K562 (cell line): ENCODE measurements around the gene NOL4L. TPM values are rescaled to one million over a fixed set of nuclear protein-coding genes. Genes with fewer than 3 reads are reported as not detected.

Experiments
- ATAC-seq: fragments of 200-7000 bp; cut with Tn5 transposase; 3 replicates; pipeline ENCODE4 v1.9.1; 2020; ENCODE audit warnings: moderate library complexity
- BruUV-seq: library from RNA; stranded (reverse); fragments of 400-500 nt; replicated peaks from 2 replicates; lab custom pipeline; 2021; lab: Mats Ljungman, UMichigan
- CTCF ChIA-PET: fragments of 300-600 bp; formaldehyde crosslinking; extraction: SDS; loops from one replicate; lab custom pipeline; 2021; ENCODE audit warnings: low intra/inter-chr PET ratio; lab: Yijun Ruan, JAX
- POLR2A ChIA-PET: fragments of 300-600, 350-650 bp; sonication (Branson Sonifier 250); formaldehyde crosslinking; extraction: SDS; loops from one replicate; lab custom pipeline; 2021; ENCODE audit warnings: antibody characterized with exemption, inconsistent platforms; lab: Yijun Ruan, JAX
- DNase-seq, 4 experiments: peaks; one replicate each; pipeline versions ENCODE4 v3.0.0 to v3.0.0-alpha.2; 2011 to 2018; ENCODE audit warnings: low spot score in 3 of 4, mixed read lengths in 3 of 4; ENCODE audit errors: extremely low read depth in 1 of 4
- FAIRE-seq: peaks from 2 replicates; lab custom pipeline; 2011; peaks lifted over from hg19 to GRCh38; lab: Jason Lieb, UNC
- H2AFZ ChIP-seq: 2 replicates; pipeline ENCODE4 v1.6.0; 2011; ENCODE audit warnings: low read depth, low read length, control low read depth, inconsistent platforms
- H3K27ac ChIP-seq: fragments of 200-600 bp; 3 replicates; pipeline ENCODE4 v1.8.0; 2011; ENCODE audit warnings: low read depth, mild to moderate bottlenecking, control low read depth, inconsistent platforms, low read length, moderate library complexity, mixed read lengths; ENCODE audit errors: extremely low read depth
- H3K27me3 ChIP-seq, 2 experiments: fragments of 300-600 bp in 1 of 2; 2 replicates in 1 of 2; 3 replicates in 1 of 2; pipeline versions ENCODE4 v1.6.0 to v1.8.0; 2011; ENCODE audit warnings: inconsistent platforms in 2 of 2, low read length in 2 of 2, mild to moderate bottlenecking in 1 of 2, mixed read lengths in 1 of 2, moderate library complexity in 1 of 2; ENCODE audit not compliant: control insufficient read depth in 2 of 2, insufficient read depth in 2 of 2
- H3K36me3 ChIP-seq: fragments of 300-600 bp; 3 replicates; pipeline ENCODE4 v1.8.0; 2011; ENCODE audit warnings: mild to moderate bottlenecking, low read length, inconsistent platforms; ENCODE audit not compliant: control insufficient read depth, insufficient read depth
- H3K4me1 ChIP-seq, 2 experiments: fragments of 200-600 bp in 1 of 2; replicated peaks in 1 of 2; 2 replicates in 1 of 2; 3 replicates in 1 of 2; pipeline versions ENCODE4 v1.5.1 to v1.8.0; 2011; ENCODE audit warnings: inconsistent platforms in 2 of 2, low read length in 2 of 2, mild to moderate bottlenecking in 1 of 2, mixed read lengths in 1 of 2, moderate library complexity in 1 of 2; ENCODE audit not compliant: control insufficient read depth in 2 of 2, insufficient read depth in 2 of 2
- H3K4me2 ChIP-seq: 2 replicates; pipeline ENCODE4 v1.6.1; 2011; ENCODE audit warnings: low read length, control low read depth, inconsistent platforms, mixed read lengths; ENCODE audit not compliant: insufficient read depth
- H3K4me3 ChIP-seq: fragments of 200-600 bp; sonication (generic), shearing (Covaris generic); 2 replicates; pipeline ENCODE4 v1.5.1; 2016; ENCODE audit warnings: control low read depth, inconsistent platforms
- H3K79me2 ChIP-seq: fragments of 200-600 bp; 3 replicates; pipeline ENCODE4 v1.8.0; 2011; ENCODE audit warnings: low read length, inconsistent platforms; ENCODE audit not compliant: control insufficient read depth, insufficient read depth
- H3K9ac ChIP-seq, 2 experiments: 2 replicates each; pipeline versions ENCODE4 v1.6.0 to v1.6.1; 2011; ENCODE audit warnings: low read depth in 2 of 2, low read length in 2 of 2, control low read depth in 1 of 2, inconsistent platforms in 1 of 2, mild to moderate bottlenecking in 1 of 2, mixed read lengths in 1 of 2; ENCODE audit not compliant: insufficient read depth in 1 of 2
- H3K9me1 ChIP-seq: one replicate; pipeline ENCODE4 v1.6.0; 2011; ENCODE audit warnings: inconsistent platforms, mild to moderate bottlenecking, low read length, moderate library complexity; ENCODE audit not compliant: control insufficient read depth, insufficient read depth
- H3K9me3 ChIP-seq: replicated peaks from 2 replicates; pipeline ENCODE4 v1.5.1; 2011; ENCODE audit warnings: low read depth, low read length, inconsistent platforms; ENCODE audit not compliant: control insufficient read depth, insufficient read depth
- H4K20me1 ChIP-seq: replicated peaks from 2 replicates; pipeline ENCODE4 v1.6.1; 2011; ENCODE audit warnings: low read length, inconsistent platforms, mixed read lengths; ENCODE audit not compliant: control insufficient read depth, insufficient read depth
- BCLAF1 ChIP-seq, 2 experiments: fragments of 450-650 bp in 1 of 2; IDR thresholded peaks; 2 replicates each; pipeline ENCODE4 v1.6.1; 2011 to 2017; ENCODE audit warnings: low read depth in 2 of 2, antibody characterized with exemption in 1 of 2, borderline replicate concordance in 1 of 2, low read length in 1 of 2, mild to moderate bottlenecking in 1 of 2, mixed read lengths in 1 of 2; ENCODE audit not compliant: control insufficient read depth in 1 of 2
- CTBP1 ChIP-seq: fragments of 450-650 bp; IDR thresholded peaks from 2 replicates; pipeline ENCODE4 v1.6.1; 2016; ENCODE audit warnings: borderline replicate concordance
- ESRRA ChIP-seq: fragments of 450-650 bp; IDR thresholded peaks from 2 replicates; pipeline ENCODE4 v1.6.1; 2014; ENCODE audit warnings: low read depth, mild to moderate bottlenecking, moderate library complexity, borderline replicate concordance
- HMGXB4 ChIP-seq: sonication (generic); formaldehyde crosslinking; IDR thresholded peaks from 2 replicates; pipeline ENCODE4 v1.8.1; 2023; ENCODE audit warnings: mild to moderate bottlenecking, missing genetic modification reagents
- LARP7 ChIP-seq: fragments of 450-650 bp; IDR thresholded peaks from 2 replicates; pipeline ENCODE4 v1.6.1; 2016
- RCOR1 ChIP-seq, 2 experiments: IDR thresholded peaks; 2 replicates each; pipeline ENCODE4 v1.6.1; 2012; ENCODE audit warnings: low read depth in 2 of 2, low read length in 2 of 2, borderline replicate concordance in 1 of 2, improper control_type of control experiment in 1 of 2
- TRIM25 ChIP-seq: fragments of 450-650 bp; IDR thresholded peaks from 2 replicates; pipeline ENCODE4 v1.7.0; 2016; ENCODE audit warnings: borderline replicate concordance
- WGBS: fragments of 100-300 bp; shearing (Covaris generic); methylation state at CpG from one replicate; pipeline ENCODE4 v1.1.6; 2016; ENCODE audit warnings: low coverage, mixed read lengths; ENCODE audit not compliant: insufficient coverage; ENCODE audit errors: missing lambda C conversion rate; 5-methylcytosine and 5-hydroxymethylcytosine counted together
- in situ Hi-C: fragments of 300-500 bp; cut with MboI; formaldehyde crosslinking; loops from 4 replicates; pipeline ENCODE4 v1.15.0; 2018; ENCODE audit warnings: inconsistent platforms, mixed read lengths
- intact Hi-C: fragments of 100-400 bp; cut with micrococcal nuclease; formaldehyde crosslinking; loops from 2 replicates; pipeline ENCODE4 v1.14.2; 2022
- polyA plus RNA-seq, 8 experiments: library from polyadenylated mRNA; depleted of rRNA in 4 of 8; stranded (reverse) in 5 of 8; unstranded in 3 of 8; fragments of >200 nt; fragmentation: Nextera tagmentation in 2 of 8; fragmentation: Illumina TruSeq in 1 of 8; extraction: Ambion mirVana in 2 of 8; extraction: Trizol in 1 of 8; gene quantifications; 2 replicates each; pipeline versions ENCODE4 v1.2.1 to v1.2.3, GENCODE V29; 2011 to 2014; ENCODE audit warnings: inconsistent platforms in 1 of 8, missing spikeins in 1 of 8
- total RNA-seq, 7 experiments: library from RNA; depleted of rRNA in 6 of 7; stranded (reverse); fragments of >200 nt in 6 of 7; fragmentation: Illumina TruSeq in 2 of 7; extraction: Trizol in 2 of 7; gene quantifications; 2 replicates each; pipeline versions ENCODE4 v1.2.1 to v1.2.3, GENCODE V29; 2011 to 2021; ENCODE audit warnings: low replicate concordance in 1 of 7

NOL4L gene
- total and polyA plus RNA-seq, 9 of the 15 experiments (the other 6 are each of a cell fraction or from before 2014, with no cell fraction given): 5.1 to 36.2 (median 13.6) TPM

DNA sequence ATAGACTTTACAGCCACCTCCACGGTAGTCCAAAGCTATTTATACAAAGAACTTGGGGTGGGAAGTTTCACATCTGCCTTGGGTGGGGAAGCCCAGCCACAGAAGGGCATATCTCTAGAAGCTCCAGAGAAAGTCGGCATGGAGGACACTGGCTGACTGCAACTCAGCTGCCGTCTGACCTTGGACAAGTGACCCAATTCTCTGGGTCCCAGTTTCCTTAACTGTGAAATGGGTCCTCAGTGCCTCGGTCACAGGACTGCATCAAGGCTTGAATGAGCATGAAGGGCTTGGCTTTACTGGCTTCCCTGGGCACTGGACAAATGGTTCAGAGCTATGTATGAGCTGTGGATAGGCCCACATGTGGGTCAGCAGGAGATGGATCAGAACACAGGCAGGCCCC is 58.6 kb downstream of the NOL4L start:
- no peak for FAIRE-seq
- Histone ChIP-seq H3K9me3 (no peaks in the 10 kb centered on the region), H3K27ac (no peak overlapping the region), H3K27me3 (no peaks in the 10 kb centered on the region), H3K4me2 (no peak overlapping the region), H3K4me1 (peaks cover 13 to 47% of the 10 kb centered on the region in 2 experiments; a peak in 4 of 5 replicates), H4K20me1 (no peaks in the 10 kb centered on the region; the same call in 1 of the 2 replicates), H3K9ac (peak overlapping the region in 1 of 2 experiments; percentile 31; a peak in 1 of 4 replicates), H3K4me3 (no peak overlapping the region), H3K79me2 (peaks cover 13% of the 10 kb centered on the region), H2AFZ (no peak overlapping the region), H3K36me3 (peaks cover 57% of the 10 kb centered on the region; the same call in 1 of the 3 replicates), H3K9me1 (peaks cover 3% of the 10 kb centered on the region)
- TF ChIP-seq CTBP1: no peak
- peak; percentile 90 for TF ChIP-seq ESRRA
- CTCF ChIA-PET: interaction anchor here (1.2 kb wide), 1 partner anchor 123 kb away, joined by 3 read pairs; no protein-coding TSS in a partner anchor
- in situ Hi-C loops (no loop called here), intact Hi-C loops (no loop called here)
- WGBS: 77% methylated on average over 4 of the region's 4 CpGs
- POLR2A ChIA-PET: interaction anchor here (0.7 to 1.1 kb wide), 3 partner anchors 11 to 287 kb away, joined by 3 read pairs; no protein-coding TSS in a partner anchor
- ATAC-seq: no peak
- BruUV-seq: no TSS peak
- no peak for DNase-seq

DNA sequence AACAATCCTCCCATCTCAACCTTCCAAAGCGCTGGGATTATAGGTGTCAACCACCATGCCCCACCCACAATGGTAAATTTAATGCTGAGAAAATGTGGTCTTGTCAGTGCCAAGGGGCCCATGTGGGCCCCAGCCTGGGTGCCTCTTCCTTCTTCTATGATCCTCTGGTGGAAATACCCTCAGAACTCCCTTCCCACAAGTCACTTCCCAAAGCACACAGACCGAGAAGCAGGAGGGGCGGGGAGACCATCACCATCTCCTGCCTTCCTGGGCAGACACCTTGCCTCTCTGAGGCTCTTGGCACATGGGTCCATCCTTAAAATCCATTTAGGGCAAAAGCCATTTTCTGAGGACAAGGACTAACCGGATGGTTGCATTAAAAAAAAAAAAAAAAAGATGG is 59.0 kb downstream of the NOL4L start:
- no peak for DNase-seq
- in situ Hi-C loops (no loop called here), intact Hi-C loops (no loop called here)
- Histone ChIP-seq H2AFZ (no peak overlapping the region), H3K36me3 (peaks cover 60% of the 10 kb centered on the region; the same call in 2 of the 3 replicates), H3K27me3 (no peaks in the 10 kb centered on the region), H4K20me1 (no peaks in the 10 kb centered on the region; the same call in 1 of the 2 replicates), H3K79me2 (peaks cover 12% of the 10 kb centered on the region), H3K4me3 (no peak overlapping the region), H3K4me2 (no peak overlapping the region), H3K27ac (no peak overlapping the region), H3K4me1 (peaks cover 15 to 51% of the 10 kb centered on the region in 2 experiments; a peak in 4 of 5 replicates), H3K9ac (no peak overlapping the region), H3K9me1 (peaks cover 3% of the 10 kb centered on the region), H3K9me3 (no peaks in the 10 kb centered on the region)
- CTCF ChIA-PET: interaction anchor here (1.2 to 1.7 kb wide), 2 partner anchors 124 to 127 kb away, joined by 3 to 7 read pairs; no protein-coding TSS in a partner anchor
- no peak for FAIRE-seq
- no TSS peak for BruUV-seq
- WGBS: 85% methylated on average over 4 of the region's 4 CpGs
- POLR2A ChIA-PET: interaction anchor here (0.7 to 1.1 kb wide), 3 partner anchors 11 to 286 kb away, joined by 3 read pairs; no protein-coding TSS in a partner anchor
- no peak for ATAC-seq
- TF ChIP-seq TRIM25: no peak
- no peak for TF ChIP-seq RCOR1 (IDR thresholded peaks at IDR 0.05; ENCODE audit: borderline replicate concordance in 1 of 2, low read depth in 2 of 2, low read length in 2 of 2)
- no peak for TF ChIP-seq LARP7
- TF ChIP-seq BCLAF1 (IDR thresholded peaks at IDR 0.05; ENCODE audit: borderline replicate concordance in 1 of 2, control insufficient read depth in 1 of 2, low read depth in 2 of 2, low read length in 1 of 2): no peak
- no peak for TF ChIP-seq HMGXB4 (CRISPR knock-in tag)
